Subcutaneous adipose tissue (tissue), 4 donors: ENCODE data around the gene STRIP2. TPM values are rescaled to one million over a fixed set of nuclear protein-coding genes. Genes with fewer than 3 reads are reported as not detected.

Experiments
- total RNA-seq, 4 donors: library from RNA; depleted of rRNA; stranded (reverse); fragments of >200 nt; gene quantifications; one replicate each; pipeline ENCODE4 v1.1.0, GENCODE V29; 2016
- TF ChIP-seq, protein P1 (sequence below): fragments of 450-650 bp; IDR thresholded peaks from one replicate; pipeline ENCODE4 v1.5.1; 2016; ENCODE audit warnings: low read depth, mild to moderate bottlenecking, control low read depth, antibody characterized with exemption, moderate library complexity

The STRIP2 gene
- total RNA-seq, 4 donors from 2014 or later = 0.22 to 0.68 (median 0.45) TPM

DNA sequence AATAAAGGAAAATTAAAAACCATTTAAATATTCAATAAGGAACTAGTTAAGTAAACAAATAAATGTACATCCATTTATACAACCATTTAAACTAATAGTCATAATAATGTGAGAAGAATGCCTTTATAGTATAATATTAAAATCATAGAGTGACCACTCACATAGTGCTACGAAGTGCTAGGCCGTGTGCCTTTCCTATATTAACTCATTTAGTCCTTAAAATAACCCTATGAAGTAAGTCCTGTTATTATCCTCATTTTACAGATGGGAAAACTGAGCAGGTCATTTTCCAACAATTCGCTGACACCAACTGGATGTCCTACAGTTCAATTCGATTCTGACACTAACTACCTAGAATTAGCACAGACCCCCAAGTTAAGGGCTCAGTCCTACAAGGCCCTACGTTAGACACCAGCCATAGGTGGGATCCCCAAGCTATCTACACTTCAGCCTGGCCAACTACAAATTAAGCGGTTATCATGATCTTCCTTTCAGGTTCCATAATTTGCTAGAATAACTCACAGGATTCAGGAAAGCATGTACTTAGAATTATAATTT is 4.1 kb downstream of the STRIP2 start:
- TF ChIP-seq, protein P1, sequence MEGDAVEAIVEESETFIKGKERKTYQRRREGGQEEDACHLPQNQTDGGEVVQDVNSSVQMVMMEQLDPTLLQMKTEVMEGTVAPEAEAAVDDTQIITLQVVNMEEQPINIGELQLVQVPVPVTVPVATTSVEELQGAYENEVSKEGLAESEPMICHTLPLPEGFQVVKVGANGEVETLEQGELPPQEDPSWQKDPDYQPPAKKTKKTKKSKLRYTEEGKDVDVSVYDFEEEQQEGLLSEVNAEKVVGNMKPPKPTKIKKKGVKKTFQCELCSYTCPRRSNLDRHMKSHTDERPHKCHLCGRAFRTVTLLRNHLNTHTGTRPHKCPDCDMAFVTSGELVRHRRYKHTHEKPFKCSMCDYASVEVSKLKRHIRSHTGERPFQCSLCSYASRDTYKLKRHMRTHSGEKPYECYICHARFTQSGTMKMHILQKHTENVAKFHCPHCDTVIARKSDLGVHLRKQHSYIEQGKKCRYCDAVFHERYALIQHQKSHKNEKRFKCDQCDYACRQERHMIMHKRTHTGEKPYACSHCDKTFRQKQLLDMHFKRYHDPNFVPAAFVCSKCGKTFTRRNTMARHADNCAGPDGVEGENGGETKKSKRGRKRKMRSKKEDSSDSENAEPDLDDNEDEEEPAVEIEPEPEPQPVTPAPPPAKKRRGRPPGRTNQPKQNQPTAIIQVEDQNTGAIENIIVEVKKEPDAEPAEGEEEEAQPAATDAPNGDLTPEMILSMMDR = no peak

DNA sequence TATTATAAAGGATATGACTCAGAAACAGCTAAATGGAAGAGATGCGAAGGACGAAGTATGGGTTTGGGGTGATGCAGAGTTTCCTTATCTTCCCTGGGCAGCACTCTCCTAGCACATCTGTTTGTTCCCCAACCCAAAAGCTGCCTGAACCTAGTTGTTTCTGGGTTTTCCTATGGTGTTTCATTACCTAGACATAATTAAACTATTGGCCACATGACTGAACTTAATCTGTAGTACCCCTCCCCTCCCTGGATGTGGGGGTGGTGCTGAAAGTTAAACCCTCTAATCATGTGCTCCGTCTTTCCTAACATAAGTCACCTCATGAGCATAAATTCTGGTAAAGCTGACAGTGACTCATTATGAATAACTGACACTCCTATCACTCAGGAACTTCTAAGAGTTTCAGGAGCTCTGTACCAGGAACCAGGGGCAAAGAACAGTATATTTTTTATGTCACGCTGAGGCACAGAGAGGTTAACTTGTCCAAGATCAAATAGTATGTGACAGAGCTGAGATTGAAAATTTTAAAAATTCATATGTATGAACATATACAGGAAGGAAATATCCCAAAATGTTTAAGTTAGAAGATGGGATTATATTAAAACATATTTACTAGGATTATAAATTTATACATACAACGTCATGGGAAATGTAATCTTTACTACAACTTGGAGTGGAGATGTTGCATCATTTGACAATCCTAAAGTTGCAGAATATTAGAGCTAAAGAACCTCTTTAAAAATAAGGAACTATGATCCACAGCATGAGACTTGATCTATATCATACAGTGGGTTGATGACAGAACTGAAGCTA is 4.8 kb downstream of the STRIP2 start:
- TF ChIP-seq, protein P1 = no peak

DNA sequence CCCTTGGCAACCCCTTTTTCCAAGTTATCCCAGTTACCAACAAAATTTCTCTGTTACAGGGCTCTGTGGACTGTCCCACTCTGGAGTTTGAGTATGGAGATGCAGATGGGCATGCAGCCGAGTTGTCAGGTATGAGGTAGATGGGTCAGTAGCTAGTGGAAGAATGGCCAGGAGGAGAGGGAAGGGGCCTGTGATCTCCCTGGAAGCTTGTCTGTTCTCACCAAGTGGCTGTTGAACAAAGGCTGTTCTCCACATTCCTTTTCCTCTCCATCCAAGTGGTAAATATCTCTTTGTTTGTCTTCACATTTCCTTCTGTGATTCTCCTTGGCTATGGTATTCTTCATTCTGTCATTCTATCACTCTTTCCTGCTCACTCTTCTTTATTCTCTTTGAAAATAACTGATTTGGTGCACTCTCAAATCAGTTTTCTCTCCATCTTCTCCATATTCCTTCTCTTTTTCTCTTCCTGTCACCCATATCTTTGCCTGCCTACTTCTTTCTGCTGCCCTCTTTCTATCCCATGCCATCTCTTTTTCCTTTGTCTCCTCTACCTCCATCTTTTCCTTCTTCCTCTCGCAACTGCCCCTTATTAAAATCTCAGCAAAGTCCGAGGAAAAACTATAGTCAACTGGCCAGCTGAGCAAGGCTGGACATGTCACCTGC is 5.9 kb downstream of the STRIP2 start:
- TF ChIP-seq, protein P1 = no peak

- TF ChIP-seq, protein P1 = no peak
Observed at GRCh38 chr7:129443612-129444011, 9.4 kb downstream of the STRIP2 start.

GRCh38 chr7:129450295-129450694 is 16.1 kb downstream of the STRIP2 start:
- TF ChIP-seq, protein P1 = no peak

GRCh38 chr7:129452589-129453231 is 18.5 kb downstream of the STRIP2 start:
- TF ChIP-seq, protein P1 = no peak
